NOMO-1 treated with DMSO at 0.1 percent for 48 hours (cell line): Measurements from ENCODE around the gene GLI3.

Experiments
- DNase-seq: peaks from one replicate; lab custom pipeline; 2025; ENCODE audit not compliant: unreplicated experiment; lab: John Stamatoyannopoulos, UW

Gene GLI3

DNA sequence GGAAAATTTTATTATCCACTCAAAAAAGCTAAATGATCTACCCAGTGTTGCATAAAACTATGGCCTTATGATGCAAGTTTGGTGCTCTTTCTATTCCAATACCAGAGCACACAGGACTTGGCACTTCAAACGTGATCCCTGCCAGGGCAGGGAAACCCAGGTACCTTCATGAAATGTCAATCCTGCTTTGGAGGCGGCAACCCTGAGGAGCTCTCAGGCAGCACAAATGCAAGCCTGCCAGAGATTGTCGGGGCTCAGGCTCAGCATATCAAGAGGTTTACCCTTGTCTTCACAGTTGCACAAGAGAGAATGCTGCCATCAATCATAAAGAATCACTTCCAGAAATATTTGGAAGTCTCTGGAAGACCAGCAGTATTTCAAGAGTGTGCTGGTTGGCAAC is 151.5 kb downstream of the GLI3 start:
- DNase-seq = no peak

DNA sequence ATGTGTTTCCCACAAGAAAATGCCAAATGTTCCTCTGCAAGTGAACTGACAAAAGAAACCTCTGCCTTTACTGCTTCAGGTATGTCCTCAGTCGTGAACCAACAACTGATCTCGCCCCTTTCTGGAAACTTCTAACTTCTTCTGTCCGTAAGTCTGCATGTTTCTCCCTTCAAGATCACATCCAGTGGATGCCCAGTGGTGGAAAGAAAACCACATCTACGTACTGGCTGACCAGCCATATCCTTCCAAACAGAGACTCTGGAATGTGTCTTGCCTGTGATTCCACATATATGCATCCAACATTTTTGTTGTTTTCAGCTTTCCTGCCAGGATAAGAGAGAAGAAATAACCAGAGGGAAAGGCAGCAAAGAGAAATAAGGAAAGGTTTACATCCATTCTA is 152.7 kb downstream of the GLI3 start:
- no peak for DNase-seq

- no peak for DNase-seq
These were observed 153.7 kb downstream of the GLI3 start for GRCh38 chr7:42083284-42083683.

- DNase-seq = no peak
These were observed 154.9 kb downstream of the GLI3 start for GRCh38 chr7:42082144-42082543.

- DNase-seq = no peak
These were observed 155.3 kb downstream of the GLI3 start for GRCh38 chr7:42081671-42082070.

DNA sequence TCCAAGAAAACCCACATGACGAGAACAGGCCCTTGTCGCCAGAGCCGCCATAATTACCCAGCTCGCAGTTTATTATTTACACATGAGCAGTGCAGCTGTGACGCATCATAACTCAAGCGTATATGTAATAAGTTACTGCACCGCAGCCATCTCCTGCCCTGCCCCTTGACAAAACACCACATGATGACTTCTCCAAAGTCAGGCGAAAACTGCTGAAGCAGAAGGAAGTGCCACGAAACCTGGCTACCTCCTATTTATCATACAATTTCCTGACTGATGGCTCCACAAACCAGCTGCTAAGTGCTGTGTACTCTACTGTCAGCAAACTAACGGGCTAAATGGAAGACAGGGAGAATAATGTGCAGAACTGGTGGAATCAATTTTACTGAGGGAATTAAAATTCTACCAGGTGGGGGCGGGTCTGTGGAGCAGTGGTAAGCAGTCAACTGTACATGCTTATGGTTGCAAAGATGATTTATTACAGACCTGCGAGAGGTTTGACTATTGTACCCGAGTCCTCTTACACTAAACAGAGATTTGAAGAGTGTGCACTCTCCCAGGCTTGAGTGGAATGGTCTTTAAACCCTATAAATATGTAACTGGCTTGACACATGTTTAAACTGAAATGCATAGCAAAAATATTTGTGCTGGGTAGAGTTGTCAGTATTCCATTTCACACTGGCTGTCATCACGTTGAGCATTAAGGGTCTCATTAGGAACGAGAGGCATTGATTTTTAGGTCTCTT is 156.0 kb downstream of the GLI3 start:
- peak; percentile 84 for DNase-seq

DNA sequence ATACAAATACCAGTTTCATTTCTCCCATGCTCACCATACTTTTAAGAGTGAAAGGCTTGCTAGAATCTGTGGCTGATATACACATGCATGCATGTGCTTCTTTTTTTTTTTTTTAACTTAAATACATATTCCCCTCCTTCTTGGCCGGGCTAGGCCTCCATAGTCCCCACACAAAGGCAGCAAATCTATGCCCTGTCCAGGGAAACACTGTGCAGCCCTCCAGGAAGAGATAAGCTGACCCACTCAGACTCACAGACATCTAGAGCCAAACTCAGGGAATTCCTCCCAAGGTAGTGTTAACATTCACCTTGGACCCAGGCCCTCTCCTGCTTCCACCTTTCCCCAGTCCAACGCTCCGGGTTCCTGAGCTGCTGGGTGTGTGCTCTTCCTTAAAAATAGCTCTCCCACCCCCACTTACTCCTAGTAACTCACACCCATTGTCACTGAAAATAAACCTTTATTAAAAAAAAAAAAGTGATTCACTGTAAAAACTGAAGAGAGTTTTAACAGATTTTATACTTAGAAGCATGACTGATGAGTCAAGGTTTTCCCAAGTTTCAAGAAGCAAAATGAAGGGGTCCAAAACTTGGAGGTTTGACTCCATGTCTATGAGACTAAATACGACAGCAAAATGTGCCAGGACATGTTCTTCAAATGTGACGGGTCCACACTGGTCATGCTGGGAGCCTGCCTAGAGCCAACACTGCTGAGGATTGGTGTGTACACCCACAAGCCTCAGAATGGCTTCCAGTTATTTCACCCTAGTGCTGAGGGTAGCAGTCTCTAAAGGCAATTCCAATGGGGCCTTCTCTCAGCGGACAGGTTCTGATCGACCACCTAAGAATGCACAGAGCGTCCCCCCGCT is 159.5 kb downstream of the GLI3 start:
- DNase-seq = no peak

- DNase-seq = no peak
These were observed 160.1 kb downstream of the GLI3 start for GRCh38 chr7:42076870-42077269.

- DNase-seq = no peak
These were observed 161.6 kb downstream of the GLI3 start for GRCh38 chr7:42075418-42075817.

DNA sequence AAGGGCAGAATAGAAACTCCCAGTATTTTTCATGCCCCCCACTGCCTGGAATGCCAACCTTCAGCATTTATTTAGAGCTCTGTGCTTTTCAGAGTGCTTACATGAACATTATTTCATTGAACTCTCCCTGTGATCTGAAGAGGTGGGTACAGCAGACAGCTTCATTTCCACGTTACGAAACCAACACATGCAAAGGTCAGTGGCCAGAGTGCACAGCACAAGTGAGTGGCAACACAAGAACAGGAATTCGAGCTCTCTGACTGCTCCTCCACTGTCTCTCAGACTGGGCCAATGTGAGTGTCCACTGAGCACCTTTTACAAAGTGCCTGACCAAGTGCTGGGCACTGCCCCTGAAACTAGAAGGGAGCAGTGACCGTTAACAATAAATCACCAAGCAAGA is 162.9 kb downstream of the GLI3 start:
- no peak for DNase-seq

GRCh38 chr7:42071372-42072261 is 165.4 kb downstream of the GLI3 start:
- no peak for DNase-seq

DNA sequence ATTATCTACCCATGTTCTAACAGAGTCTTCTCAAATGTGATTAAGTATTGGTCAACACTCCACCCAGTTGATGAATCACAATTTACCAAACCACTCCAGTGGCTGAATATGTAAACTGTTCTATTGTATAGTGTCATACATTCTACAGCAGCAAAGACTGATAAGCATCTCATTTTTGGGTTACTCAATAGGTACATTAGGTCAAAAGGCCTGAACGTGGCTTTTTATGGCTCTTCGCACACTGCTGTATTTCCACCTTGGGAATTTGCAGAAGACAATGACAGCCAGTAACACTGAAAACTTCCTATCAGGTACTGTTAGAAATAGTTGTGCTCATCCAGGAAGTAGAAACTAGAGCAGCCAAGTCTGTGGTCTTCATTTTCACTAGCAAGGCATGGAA is 166.9 kb downstream of the GLI3 start:
- no peak for DNase-seq

DNA sequence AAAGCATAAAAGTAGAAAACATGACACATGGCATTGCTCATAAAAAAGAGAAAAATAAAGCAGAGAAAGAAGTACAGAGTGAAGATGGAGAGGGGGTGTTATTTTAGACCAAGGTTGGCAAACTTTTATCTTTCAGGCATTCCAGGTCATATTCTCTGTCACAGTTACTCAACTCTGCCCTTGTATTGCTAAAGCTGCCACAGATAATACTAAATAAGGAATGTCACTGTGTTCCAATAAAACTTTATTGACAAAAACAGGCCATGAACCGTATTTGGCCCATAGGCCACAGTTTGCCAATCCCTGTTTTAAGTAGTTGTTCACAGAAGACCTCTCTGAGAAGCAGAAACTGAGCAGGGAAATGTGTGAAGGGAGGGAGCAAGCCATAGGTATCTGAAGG is 167.4 kb downstream of the GLI3 start:
- no peak for DNase-seq

DNA sequence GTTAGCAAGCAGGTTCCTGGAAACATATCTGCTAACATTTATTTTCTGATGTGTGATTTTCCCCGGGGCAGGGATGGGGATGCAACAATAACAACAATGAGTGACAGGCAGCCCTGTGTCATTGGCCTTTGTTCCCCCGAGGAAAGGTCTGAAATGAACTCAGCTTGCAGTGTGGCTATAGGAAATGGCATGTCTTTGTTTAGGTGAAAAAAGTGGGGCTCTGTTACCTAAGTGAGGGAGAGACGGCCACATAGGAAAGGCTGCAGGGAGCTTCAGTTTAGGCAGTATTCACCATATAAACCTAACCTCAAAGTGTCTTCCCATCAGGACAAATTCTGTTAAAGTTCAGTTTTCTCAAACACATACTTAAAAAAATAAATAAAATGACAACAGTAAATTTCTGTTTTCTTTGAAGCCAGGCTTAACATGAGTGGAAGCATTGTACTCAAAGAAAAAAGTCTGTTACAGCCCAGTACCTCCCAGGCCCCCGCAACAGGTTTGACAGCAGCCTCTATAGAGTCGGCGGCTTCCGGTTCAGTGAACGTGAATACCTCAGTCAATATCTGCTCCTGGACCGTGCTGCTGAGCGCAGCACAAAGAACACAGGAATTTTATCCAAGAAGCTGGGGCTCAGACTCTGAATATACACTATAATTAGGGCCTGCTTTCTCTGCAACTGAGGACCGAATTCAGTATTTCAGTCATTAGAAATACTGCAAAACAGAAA is 168.3 kb downstream of the GLI3 start:
- no peak for DNase-seq

DNA sequence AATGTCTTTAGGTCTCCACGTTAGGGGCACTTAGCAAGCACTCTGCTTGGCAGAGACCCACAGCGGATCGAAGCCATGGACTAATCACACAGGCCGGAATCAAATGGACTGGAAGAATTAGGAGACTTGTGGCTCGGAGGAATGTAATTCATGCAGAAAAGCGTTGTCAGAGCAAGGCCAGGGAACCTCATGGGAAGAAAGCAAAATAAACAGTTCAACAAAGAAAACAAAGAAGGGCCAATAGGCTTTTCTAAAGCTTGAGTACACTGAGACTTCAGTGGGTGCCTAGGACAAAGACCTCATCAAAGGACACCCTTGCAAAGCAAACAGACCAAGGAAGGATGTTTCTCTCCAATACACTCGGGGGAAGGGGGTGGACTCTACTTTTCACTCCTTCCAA is 171.1 kb downstream of the GLI3 start:
- DNase-seq = no peak

DNA sequence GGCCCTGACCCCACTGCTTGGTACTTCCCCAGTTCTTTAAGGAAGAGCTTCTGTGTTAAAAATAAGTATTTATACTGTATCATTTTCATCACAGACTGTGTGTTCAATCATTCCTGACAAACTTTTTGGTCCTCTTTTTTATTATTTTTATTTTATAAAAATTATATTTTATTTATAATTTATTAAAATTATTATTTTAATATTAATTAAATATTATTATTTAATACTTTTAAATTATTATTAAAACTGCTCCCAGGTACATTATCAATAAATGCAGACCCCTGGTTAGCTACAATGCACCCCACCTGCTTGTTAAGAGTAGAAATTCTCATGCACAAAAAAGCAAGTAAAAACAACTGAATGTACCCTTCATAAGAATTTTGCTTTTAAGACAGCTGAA is 172.0 kb downstream of the GLI3 start:
- DNase-seq = no peak

- DNase-seq = no peak
These were observed 172.5 kb downstream of the GLI3 start for GRCh38 chr7:42064534-42064933.

DNA sequence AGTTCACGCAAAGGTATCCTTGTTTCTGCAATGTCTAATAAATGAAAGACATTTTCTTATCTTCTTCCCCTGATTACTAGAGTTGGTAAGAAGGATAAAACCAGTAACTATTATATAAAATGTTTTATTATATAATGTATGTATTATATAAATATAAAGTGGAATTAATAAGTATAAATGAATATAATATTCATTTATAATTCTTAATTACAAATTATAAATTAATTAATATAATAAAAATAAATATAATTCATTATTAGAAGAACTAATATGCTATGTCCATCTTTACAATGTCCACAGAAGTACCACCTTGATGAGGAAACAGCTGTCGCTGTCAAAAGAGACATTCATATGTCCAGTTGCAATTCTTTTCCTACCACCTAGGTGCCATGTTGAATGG is 177.7 kb downstream of the GLI3 start:
- DNase-seq = no peak

DNA sequence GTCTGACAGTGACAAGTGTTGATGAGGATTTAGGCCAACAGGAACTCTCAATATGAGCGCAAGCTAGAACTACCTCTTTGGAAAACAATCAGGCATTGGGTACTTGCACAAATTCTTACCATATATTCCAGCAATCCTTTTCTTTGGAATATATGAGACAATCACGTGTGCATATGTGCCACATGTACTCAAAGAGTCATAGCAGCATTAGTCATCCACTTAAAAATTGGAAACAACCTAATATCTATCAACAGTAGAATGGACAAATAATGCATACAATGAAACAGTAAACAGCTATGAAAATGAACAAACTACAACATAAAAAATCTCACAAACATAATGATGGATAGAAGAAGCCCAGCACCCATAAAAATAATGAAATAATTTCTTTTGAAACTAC is 179.7 kb downstream of the GLI3 start:
- DNase-seq = no peak

DNA sequence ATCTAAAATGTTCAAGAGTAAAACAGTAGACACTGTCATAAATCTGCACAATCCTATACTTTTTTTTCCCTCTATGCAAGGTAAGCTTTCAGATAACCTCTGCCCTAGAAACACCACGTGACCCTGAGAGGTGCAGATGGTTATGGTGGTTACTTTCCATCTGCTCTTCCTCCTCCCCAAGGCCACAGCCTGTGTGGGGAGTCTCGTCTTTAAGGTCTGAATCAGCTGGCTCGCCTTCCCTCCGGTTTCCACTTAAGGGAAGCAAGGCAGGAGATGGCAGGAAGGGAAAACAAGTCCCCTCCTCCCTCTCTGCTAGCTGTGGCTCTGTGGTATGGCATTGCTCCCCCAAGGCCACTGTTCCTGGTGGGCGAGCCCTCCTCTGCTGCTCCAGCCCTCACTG is 181.8 kb downstream of the GLI3 start:
- DNase-seq = no peak

DNA sequence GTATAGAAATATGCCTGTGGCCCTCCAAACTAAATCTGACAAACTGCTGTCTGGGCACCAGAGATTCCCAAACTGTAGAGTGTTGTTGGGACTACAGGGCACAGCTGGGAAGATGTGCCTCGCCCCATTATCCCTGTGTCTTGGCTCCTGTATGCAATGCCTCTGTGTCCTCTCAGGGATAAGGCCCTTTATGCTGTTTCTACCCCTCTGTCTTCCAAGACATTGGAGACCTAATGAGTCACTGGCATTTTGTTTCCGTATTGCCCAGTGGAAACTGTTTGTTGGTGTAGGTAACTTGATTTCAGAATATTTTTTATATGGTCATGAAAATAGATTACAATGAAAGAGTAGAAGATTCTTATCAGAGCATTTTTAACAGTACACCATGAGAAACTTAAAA is 183.2 kb downstream of the GLI3 start:
- DNase-seq = no peak
